K562 (cell line): ENCODE measurements around the gene KLRC4. TPM values are rescaled to one million over a fixed set of nuclear protein-coding genes. Genes with fewer than 3 reads are reported as not detected.

ENCODE experiments used
- ATAC-seq: fragments of 200-7000 bp; cut with Tn5 transposase; 3 replicates; pipeline ENCODE4 v1.9.1; 2020; ENCODE audit warnings: moderate library complexity
- BruUV-seq: library from RNA; stranded (reverse); fragments of 400-500 nt; replicated peaks from 2 replicates; lab custom pipeline; 2021; lab: Mats Ljungman, UMichigan
- CTCF ChIA-PET: fragments of 300-600 bp; formaldehyde crosslinking; extraction: SDS; loops from one replicate; lab custom pipeline; 2021; ENCODE audit warnings: low intra/inter-chr PET ratio; lab: Yijun Ruan, JAX
- POLR2A ChIA-PET: fragments of 300-600, 350-650 bp; sonication (Branson Sonifier 250); formaldehyde crosslinking; extraction: SDS; loops from one replicate; lab custom pipeline; 2021; ENCODE audit warnings: antibody characterized with exemption, inconsistent platforms; lab: Yijun Ruan, JAX
- DNase-seq, 4 experiments: peaks; one replicate each; pipeline versions ENCODE4 v3.0.0 to v3.0.0-alpha.2; 2011 to 2018; ENCODE audit warnings: low spot score in 3 of 4, mixed read lengths in 3 of 4; ENCODE audit errors: extremely low read depth in 1 of 4
- FAIRE-seq: peaks from 2 replicates; lab custom pipeline; 2011; peaks lifted over from hg19 to GRCh38; lab: Jason Lieb, UNC
- H2AFZ ChIP-seq: 2 replicates; pipeline ENCODE4 v1.6.0; 2011; ENCODE audit warnings: low read depth, low read length, control low read depth, inconsistent platforms
- H3K27ac ChIP-seq: fragments of 200-600 bp; 3 replicates; pipeline ENCODE4 v1.8.0; 2011; ENCODE audit warnings: low read depth, mild to moderate bottlenecking, control low read depth, inconsistent platforms, low read length, moderate library complexity, mixed read lengths; ENCODE audit errors: extremely low read depth
- H3K27me3 ChIP-seq, 2 experiments: fragments of 300-600 bp in 1 of 2; 2 replicates in 1 of 2; 3 replicates in 1 of 2; pipeline versions ENCODE4 v1.6.0 to v1.8.0; 2011; ENCODE audit warnings: inconsistent platforms in 2 of 2, low read length in 2 of 2, mild to moderate bottlenecking in 1 of 2, mixed read lengths in 1 of 2, moderate library complexity in 1 of 2; ENCODE audit not compliant: control insufficient read depth in 2 of 2, insufficient read depth in 2 of 2
- H3K36me3 ChIP-seq: fragments of 300-600 bp; 3 replicates; pipeline ENCODE4 v1.8.0; 2011; ENCODE audit warnings: mild to moderate bottlenecking, low read length, inconsistent platforms; ENCODE audit not compliant: control insufficient read depth, insufficient read depth
- H3K4me1 ChIP-seq, 2 experiments: fragments of 200-600 bp in 1 of 2; replicated peaks in 1 of 2; 2 replicates in 1 of 2; 3 replicates in 1 of 2; pipeline versions ENCODE4 v1.5.1 to v1.8.0; 2011; ENCODE audit warnings: inconsistent platforms in 2 of 2, low read length in 2 of 2, mild to moderate bottlenecking in 1 of 2, mixed read lengths in 1 of 2, moderate library complexity in 1 of 2; ENCODE audit not compliant: control insufficient read depth in 2 of 2, insufficient read depth in 2 of 2
- H3K4me2 ChIP-seq: 2 replicates; pipeline ENCODE4 v1.6.1; 2011; ENCODE audit warnings: low read length, control low read depth, inconsistent platforms, mixed read lengths; ENCODE audit not compliant: insufficient read depth
- H3K4me3 ChIP-seq: fragments of 200-600 bp; sonication (generic), shearing (Covaris generic); 2 replicates; pipeline ENCODE4 v1.5.1; 2016; ENCODE audit warnings: control low read depth, inconsistent platforms
- H3K79me2 ChIP-seq: fragments of 200-600 bp; 3 replicates; pipeline ENCODE4 v1.8.0; 2011; ENCODE audit warnings: low read length, inconsistent platforms; ENCODE audit not compliant: control insufficient read depth, insufficient read depth
- H3K9ac ChIP-seq, 2 experiments: 2 replicates each; pipeline versions ENCODE4 v1.6.0 to v1.6.1; 2011; ENCODE audit warnings: low read depth in 2 of 2, low read length in 2 of 2, control low read depth in 1 of 2, inconsistent platforms in 1 of 2, mild to moderate bottlenecking in 1 of 2, mixed read lengths in 1 of 2; ENCODE audit not compliant: insufficient read depth in 1 of 2
- H3K9me1 ChIP-seq: one replicate; pipeline ENCODE4 v1.6.0; 2011; ENCODE audit warnings: inconsistent platforms, mild to moderate bottlenecking, low read length, moderate library complexity; ENCODE audit not compliant: control insufficient read depth, insufficient read depth
- H3K9me3 ChIP-seq: replicated peaks from 2 replicates; pipeline ENCODE4 v1.5.1; 2011; ENCODE audit warnings: low read depth, low read length, inconsistent platforms; ENCODE audit not compliant: control insufficient read depth, insufficient read depth
- H4K20me1 ChIP-seq: replicated peaks from 2 replicates; pipeline ENCODE4 v1.6.1; 2011; ENCODE audit warnings: low read length, inconsistent platforms, mixed read lengths; ENCODE audit not compliant: control insufficient read depth, insufficient read depth
- HNRNPL ChIP-seq: fragments of 200-400 bp; formaldehyde crosslinking; IDR thresholded peaks from 2 replicates; pipeline ENCODE4 v1.6.1; 2017; ENCODE audit warnings: low read depth, mild to moderate bottlenecking, low read length
- RAD21 ChIP-seq, 2 experiments: fragments of 250-450 bp in 1 of 2; fragments of 450-650 bp in 1 of 2; sonication (Bioruptor Pico) in 1 of 2; formaldehyde crosslinking in 1 of 2; IDR thresholded peaks in 1 of 2; conservative IDR thresholded peaks in 1 of 2; 2 replicates each; pipeline versions ENCODE4 v1.4.0 to v1.8.0; 2020 to 2022; ENCODE audit warnings: mild to moderate bottlenecking in 2 of 2, moderate library complexity in 1 of 2
- in situ Hi-C: fragments of 300-500 bp; cut with MboI; formaldehyde crosslinking; loops from 4 replicates; pipeline ENCODE4 v1.15.0; 2018; ENCODE audit warnings: inconsistent platforms, mixed read lengths
- intact Hi-C: fragments of 100-400 bp; cut with micrococcal nuclease; formaldehyde crosslinking; loops from 2 replicates; pipeline ENCODE4 v1.14.2; 2022
- polyA plus RNA-seq, 8 experiments: library from polyadenylated mRNA; depleted of rRNA in 4 of 8; stranded (reverse) in 5 of 8; unstranded in 3 of 8; fragments of >200 nt; fragmentation: Nextera tagmentation in 2 of 8; fragmentation: Illumina TruSeq in 1 of 8; extraction: Ambion mirVana in 2 of 8; extraction: Trizol in 1 of 8; gene quantifications; 2 replicates each; pipeline versions ENCODE4 v1.2.1 to v1.2.3, GENCODE V29; 2011 to 2014; ENCODE audit warnings: inconsistent platforms in 1 of 8, missing spikeins in 1 of 8
- total RNA-seq, 7 experiments: library from RNA; depleted of rRNA in 6 of 7; stranded (reverse); fragments of >200 nt in 6 of 7; fragmentation: Illumina TruSeq in 2 of 7; extraction: Trizol in 2 of 7; gene quantifications; 2 replicates each; pipeline versions ENCODE4 v1.2.1 to v1.2.3, GENCODE V29; 2011 to 2021; ENCODE audit warnings: low replicate concordance in 1 of 7
- TF ChIP-seq, protein P1 (sequence below), 3 experiments: IDR thresholded peaks in 2 of 3; conservative IDR thresholded peaks in 1 of 3; 2 replicates each; pipeline ENCODE4 v1.5.1; 2011 to 2012; ENCODE audit warnings: low read length in 3 of 3, mild to moderate bottlenecking in 3 of 3, control low read depth in 2 of 3, improper control_type of control experiment in 1 of 3, inconsistent platforms in 1 of 3, low read depth in 1 of 3, mixed read lengths in 1 of 3, moderate library complexity in 1 of 3; ENCODE audit not compliant: insufficient read depth in 2 of 3

KLRC4 gene
- total and polyA plus RNA-seq, 9 of the 15 experiments (the other 6 are each of a cell fraction or from before 2014, with no cell fraction given), result 0.17 TPM; not detected in 8

DNA sequence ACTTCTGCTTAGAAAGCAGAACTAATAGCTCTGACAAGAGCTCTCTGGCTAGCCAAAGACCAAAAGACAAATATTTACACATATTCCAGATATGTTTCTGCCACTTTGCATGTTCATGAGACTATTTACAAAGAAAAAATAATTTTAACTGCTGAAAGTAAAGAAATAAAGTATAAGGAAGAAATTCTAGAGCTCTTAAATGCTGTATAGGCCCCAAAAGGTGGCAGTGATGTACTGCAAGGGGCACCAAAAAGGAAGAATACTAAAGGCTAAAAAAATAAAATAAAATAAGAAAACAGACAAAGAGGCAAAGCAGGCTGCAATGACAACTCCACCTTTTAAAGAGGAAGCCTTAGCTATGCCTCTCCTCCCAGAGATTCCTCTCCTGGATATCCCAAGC, 42.7 kb downstream of the KLRC4 start:
- no peaks in the 10 kb centered on the region for H3K27me3 ChIP-seq
- in situ Hi-C loops (no loop called here), intact Hi-C loops (no loop called here)
- DNase-seq, result no peak
- H3K79me2 ChIP-seq, result peaks cover 31% of the 10 kb centered on the region
- H3K9ac ChIP-seq, result no peak overlapping the region
- no peak for ATAC-seq
- ChIA-PET POLR2A (interaction anchor here (0.7 kb wide), 1 partner anchor 911 kb away, joined by 3 read pairs; no protein-coding TSS in a partner anchor), CTCF (no interaction called here)
- H3K27ac ChIP-seq, result peak overlapping the region; percentile 99; the same call in 2 of the 3 replicates
- peaks cover 2 to 12% of the 10 kb centered on the region in 2 experiments; a peak in 3 of 5 replicates for H3K4me1 ChIP-seq
- H3K9me3 ChIP-seq, result peaks cover 6% of the 10 kb centered on the region
- no peak for FAIRE-seq
- TF ChIP-seq, protein P1, sequence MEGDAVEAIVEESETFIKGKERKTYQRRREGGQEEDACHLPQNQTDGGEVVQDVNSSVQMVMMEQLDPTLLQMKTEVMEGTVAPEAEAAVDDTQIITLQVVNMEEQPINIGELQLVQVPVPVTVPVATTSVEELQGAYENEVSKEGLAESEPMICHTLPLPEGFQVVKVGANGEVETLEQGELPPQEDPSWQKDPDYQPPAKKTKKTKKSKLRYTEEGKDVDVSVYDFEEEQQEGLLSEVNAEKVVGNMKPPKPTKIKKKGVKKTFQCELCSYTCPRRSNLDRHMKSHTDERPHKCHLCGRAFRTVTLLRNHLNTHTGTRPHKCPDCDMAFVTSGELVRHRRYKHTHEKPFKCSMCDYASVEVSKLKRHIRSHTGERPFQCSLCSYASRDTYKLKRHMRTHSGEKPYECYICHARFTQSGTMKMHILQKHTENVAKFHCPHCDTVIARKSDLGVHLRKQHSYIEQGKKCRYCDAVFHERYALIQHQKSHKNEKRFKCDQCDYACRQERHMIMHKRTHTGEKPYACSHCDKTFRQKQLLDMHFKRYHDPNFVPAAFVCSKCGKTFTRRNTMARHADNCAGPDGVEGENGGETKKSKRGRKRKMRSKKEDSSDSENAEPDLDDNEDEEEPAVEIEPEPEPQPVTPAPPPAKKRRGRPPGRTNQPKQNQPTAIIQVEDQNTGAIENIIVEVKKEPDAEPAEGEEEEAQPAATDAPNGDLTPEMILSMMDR (IDR thresholded peaks at IDR 0.05 in 2 of 3, conservative IDR thresholded peaks at IDR 0.05 in 1 of 3; ENCODE audit: insufficient read depth in 2 of 3, low read depth in 1 of 3, low read length in 3 of 3), result peak in 1 of 3 experiments; percentile 18; a peak in 1 of 6 replicates
- TF ChIP-seq HNRNPL, result no peak
- TF ChIP-seq RAD21 (CRISPR knock-in tag; conservative IDR thresholded peaks at IDR 0.05 in 1 of 2, IDR thresholded peaks at IDR 0.05 in 1 of 2), result peak in 1 of 2 experiments; percentile 22; a peak in 1 of 4 replicates
- TF ChIP-seq, all 486 proteins: peak for 2
- no peaks in the 10 kb centered on the region; the same call in 1 of the 3 replicates for H3K36me3 ChIP-seq
- H3K9me1 ChIP-seq, result no peaks in the 10 kb centered on the region
- no peak overlapping the region for H2AFZ ChIP-seq
- BruUV-seq, result no TSS peak
- H4K20me1 ChIP-seq, result no peaks in the 10 kb centered on the region
- no peak overlapping the region for H3K4me3 ChIP-seq
- H3K4me2 ChIP-seq, result no peak overlapping the region; the same call in 1 of the 2 replicates
